PC-9 (cell line): ENCODE results near the gene PDE3A. TPM values are rescaled to one million over a fixed set of nuclear protein-coding genes. Genes with fewer than 3 reads are reported as not detected.

Experiments used
- BruUV-seq: library from RNA; stranded (reverse); fragments of 400-500 nt; replicated peaks from 2 replicates; lab custom pipeline; 2021; lab: Mats Ljungman, UMichigan
- CTCF ChIA-PET: fragments of 300-600 bp; sonication (Branson Sonifier 250); formaldehyde crosslinking; loops from one replicate; lab custom pipeline; 2022; ENCODE audit warnings: antibody characterized with exemption; lab: Charles Lee
- POLR2A ChIA-PET: fragments of 300-600 bp; sonication (Branson Sonifier 250); formaldehyde crosslinking; loops from one replicate; lab custom pipeline; 2022; ENCODE audit warnings: antibody characterized with exemption; ENCODE audit not compliant: unreplicated experiment; lab: Charles Lee
- DNase-seq, 2 experiments: peaks; one replicate each; pipeline versions ENCODE4 v3.0.0 to v3.0.0-alpha.2; 2015 to 2022; ENCODE audit warnings: mixed read lengths in 1 of 2
- H2AFZ ChIP-seq: fragments of 200-600 bp; sonication (generic); 2 replicates; pipeline ENCODE4 v1.8.1; 2017; ENCODE audit warnings: antibody characterized with exemption
- H3F3A ChIP-seq: fragments of 200-600 bp; sonication (generic); 2 replicates; pipeline ENCODE4 v1.8.1; 2017; ENCODE audit warnings: antibody characterized with exemption, mild to moderate bottlenecking, low read depth; ENCODE audit not compliant: insufficient read depth
- H3K27ac ChIP-seq: fragments of 200-600 bp; sonication (generic); 2 replicates; pipeline ENCODE4 v1.6.1; 2016; ENCODE audit warnings: mixed run types
- H3K27me3 ChIP-seq: fragments of 200-600 bp; sonication (generic); 2 replicates; pipeline ENCODE4 v1.6.1; 2016; ENCODE audit warnings: low read depth, mixed run types; ENCODE audit not compliant: insufficient read depth
- H3K36me3 ChIP-seq: fragments of 200-600 bp; sonication (generic); 2 replicates; pipeline ENCODE4 v1.6.1; 2016; ENCODE audit warnings: low read depth, mixed run types
- H3K4me1 ChIP-seq: fragments of 200-600 bp; sonication (generic); replicated peaks from 2 replicates; pipeline ENCODE4 v1.6.1; 2016; ENCODE audit warnings: mixed run types; ENCODE audit not compliant: insufficient read depth
- H3K4me2 ChIP-seq: fragments of 200-600 bp; sonication (generic); 2 replicates; pipeline ENCODE4 v1.6.1; 2017; ENCODE audit warnings: mixed run types
- H3K4me3 ChIP-seq: fragments of 200-600 bp; sonication (generic); 2 replicates; pipeline ENCODE4 v1.6.1; 2016; ENCODE audit warnings: mixed run types
- H3K79me2 ChIP-seq: fragments of 200-600 bp; sonication (generic); 2 replicates; pipeline ENCODE4 v1.6.1; 2017; ENCODE audit warnings: low read depth, mixed run types
- H3K9me2 ChIP-seq: fragments of 200-600 bp; sonication (generic); 2 replicates; pipeline ENCODE4 v1.8.1; 2017; ENCODE audit warnings: mild to moderate bottlenecking; ENCODE audit not compliant: insufficient read depth
- H3K9me3 ChIP-seq: fragments of 200-600 bp; sonication (generic); 2 replicates; pipeline ENCODE4 v1.8.1; 2016; ENCODE audit warnings: low read depth; ENCODE audit not compliant: insufficient read depth
- H4K20me1 ChIP-seq: fragments of 200-600 bp; sonication (generic); 2 replicates; pipeline ENCODE4 v1.8.1; 2017; ENCODE audit not compliant: insufficient read depth
- EZH2 ChIP-seq: fragments of 200-600 bp; sonication (generic); IDR thresholded peaks from 2 replicates; pipeline ENCODE4 v1.8.0; 2017; ENCODE audit warnings: antibody characterized with exemption, low read depth
- intact Hi-C: fragments of 100-400 bp; cut with micrococcal nuclease; formaldehyde crosslinking; loops from one replicate; pipeline ENCODE4 v1.10.0; 2022; ENCODE audit not compliant: unreplicated experiment
- total RNA-seq: library from RNA; stranded (reverse); gene quantifications from 2 replicates; pipeline ENCODE4 v1.2.3, GENCODE V29; 2021
- TF ChIP-seq, protein P1 (sequence below): fragments of 200-600 bp; sonication (generic); conservative IDR thresholded peaks from 2 replicates; pipeline ENCODE4 v1.6.1; 2017; ENCODE audit warnings: mixed run types, antibody characterized with exemption, mild to moderate bottlenecking, moderate library complexity

The PDE3A gene
- total RNA-seq, 1 experiment from 2014 or later = not detected

DNA sequence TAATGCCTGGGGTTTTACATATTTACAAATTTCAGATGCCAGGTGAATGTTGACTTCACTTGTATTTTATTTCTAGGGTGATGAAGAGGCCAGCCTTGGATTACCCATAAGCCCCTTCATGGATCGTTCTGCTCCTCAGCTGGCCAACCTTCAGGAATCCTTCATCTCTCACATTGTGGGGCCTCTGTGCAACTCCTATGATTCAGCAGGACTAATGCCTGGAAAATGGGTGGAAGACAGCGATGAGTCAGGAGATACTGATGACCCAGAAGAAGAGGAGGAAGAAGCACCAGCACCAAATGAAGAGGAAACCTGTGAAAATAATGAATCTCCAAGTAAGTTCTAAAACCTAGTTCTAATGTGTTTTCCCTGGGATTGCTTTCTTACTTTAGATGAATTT is 285.5 kb downstream of the PDE3A start:
- H3K36me3 ChIP-seq = no peaks in the 10 kb centered on the region
- no peaks in the 10 kb centered on the region for H3K4me1 ChIP-seq
- no peak for TF ChIP-seq EZH2
- TF ChIP-seq, protein P1, sequence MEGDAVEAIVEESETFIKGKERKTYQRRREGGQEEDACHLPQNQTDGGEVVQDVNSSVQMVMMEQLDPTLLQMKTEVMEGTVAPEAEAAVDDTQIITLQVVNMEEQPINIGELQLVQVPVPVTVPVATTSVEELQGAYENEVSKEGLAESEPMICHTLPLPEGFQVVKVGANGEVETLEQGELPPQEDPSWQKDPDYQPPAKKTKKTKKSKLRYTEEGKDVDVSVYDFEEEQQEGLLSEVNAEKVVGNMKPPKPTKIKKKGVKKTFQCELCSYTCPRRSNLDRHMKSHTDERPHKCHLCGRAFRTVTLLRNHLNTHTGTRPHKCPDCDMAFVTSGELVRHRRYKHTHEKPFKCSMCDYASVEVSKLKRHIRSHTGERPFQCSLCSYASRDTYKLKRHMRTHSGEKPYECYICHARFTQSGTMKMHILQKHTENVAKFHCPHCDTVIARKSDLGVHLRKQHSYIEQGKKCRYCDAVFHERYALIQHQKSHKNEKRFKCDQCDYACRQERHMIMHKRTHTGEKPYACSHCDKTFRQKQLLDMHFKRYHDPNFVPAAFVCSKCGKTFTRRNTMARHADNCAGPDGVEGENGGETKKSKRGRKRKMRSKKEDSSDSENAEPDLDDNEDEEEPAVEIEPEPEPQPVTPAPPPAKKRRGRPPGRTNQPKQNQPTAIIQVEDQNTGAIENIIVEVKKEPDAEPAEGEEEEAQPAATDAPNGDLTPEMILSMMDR = no peak
- H3F3A ChIP-seq = no peaks in the 10 kb centered on the region
- DNase-seq = no peak
- no peaks in the 10 kb centered on the region for H4K20me1 ChIP-seq
- no TSS peak for BruUV-seq
- ChIA-PET POLR2A (no interaction called here), CTCF (interaction anchor here (0.6 kb wide), 1 partner anchor 22 kb away, joined by 4 read pairs; no protein-coding TSS in a partner anchor)
- no peaks in the 10 kb centered on the region for H3K9me3 ChIP-seq
- H3K79me2 ChIP-seq = no peaks in the 10 kb centered on the region
- no peaks in the 10 kb centered on the region for H3K9me2 ChIP-seq
- no peak overlapping the region for H3K27ac ChIP-seq
- H2AFZ ChIP-seq = no peak overlapping the region
- no peak overlapping the region for H3K4me3 ChIP-seq
- H3K27me3 ChIP-seq = no peaks in the 10 kb centered on the region
- H3K4me2 ChIP-seq = no peak overlapping the region
- intact Hi-C loops = no loop called here

DNA sequence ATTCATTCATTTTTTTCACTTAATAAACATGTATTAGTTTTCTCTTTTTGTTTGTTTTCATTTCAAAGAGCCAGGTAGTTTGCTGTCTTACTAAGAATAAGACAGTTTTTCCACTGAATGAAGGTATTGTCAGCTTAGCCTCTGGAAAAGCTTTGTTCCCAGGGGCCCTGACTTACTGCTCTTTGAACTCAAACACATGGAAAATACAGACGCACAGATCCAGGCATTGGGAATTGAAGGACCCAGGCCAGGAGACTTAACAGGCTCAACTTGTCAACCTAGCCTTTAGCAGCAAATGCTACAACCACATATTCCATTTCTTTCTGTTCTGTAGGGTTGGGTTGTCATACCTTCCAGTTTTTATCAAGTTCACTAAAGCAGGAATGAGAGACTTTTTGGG is 288.3 kb downstream of the PDE3A start:
- ChIA-PET CTCF (no interaction called here), POLR2A (no interaction called here)
- BruUV-seq = no TSS peak
- Histone ChIP-seq H3K4me3 (no peak overlapping the region), H3K4me2 (no peak overlapping the region), H3K36me3 (no peaks in the 10 kb centered on the region), H3K9me3 (no peaks in the 10 kb centered on the region; the same call in 1 of the 2 replicates), H3K79me2 (no peaks in the 10 kb centered on the region), H3K4me1 (no peaks in the 10 kb centered on the region), H2AFZ (no peak overlapping the region), H4K20me1 (no peaks in the 10 kb centered on the region), H3K9me2 (no peaks in the 10 kb centered on the region), H3K27me3 (no peaks in the 10 kb centered on the region), H3K27ac (no peak overlapping the region), H3F3A (no peaks in the 10 kb centered on the region)
- TF ChIP-seq EZH2 = no peak
- TF ChIP-seq, protein P1 = no peak
- DNase-seq = no peak
- intact Hi-C loops = no loop called here

DNA sequence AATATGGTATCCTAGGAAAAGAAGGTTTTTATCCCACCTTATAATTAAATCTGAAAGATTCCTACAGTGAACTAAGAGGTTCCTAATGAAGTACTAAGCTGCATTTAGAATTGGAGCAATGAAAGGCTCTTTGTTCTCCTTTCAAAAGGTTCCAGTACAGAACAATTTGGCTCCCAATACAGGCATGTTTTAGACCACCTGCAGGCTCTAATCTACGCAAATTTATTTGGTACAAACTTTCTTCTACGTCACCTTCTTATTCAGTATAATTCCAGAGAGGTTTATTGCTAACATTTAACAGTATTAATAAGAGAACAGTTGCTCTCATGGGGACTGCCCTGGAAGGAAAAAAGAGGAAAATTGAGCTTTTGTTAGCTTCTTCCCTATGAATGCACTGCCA is 289.2 kb downstream of the PDE3A start:
- Histone ChIP-seq H3K4me3 (no peak overlapping the region), H3K9me3 (no peaks in the 10 kb centered on the region; the same call in 1 of the 2 replicates), H3K4me1 (no peaks in the 10 kb centered on the region), H3F3A (no peaks in the 10 kb centered on the region), H2AFZ (0 out of 2 replicates have a peak overlapping the region, but pooled peaks have one; percentile 49), H4K20me1 (no peaks in the 10 kb centered on the region), H3K79me2 (no peaks in the 10 kb centered on the region), H3K4me2 (no peak overlapping the region), H3K27ac (no peak overlapping the region), H3K9me2 (no peaks in the 10 kb centered on the region), H3K27me3 (no peaks in the 10 kb centered on the region), H3K36me3 (no peaks in the 10 kb centered on the region)
- intact Hi-C loops = no loop called here
- DNase-seq = no peak
- no peak for TF ChIP-seq EZH2
- TF ChIP-seq, protein P1 = no peak
- BruUV-seq = no TSS peak
- CTCF ChIA-PET = no interaction called here
- POLR2A ChIA-PET = no interaction called here
